ENCODE measurements around the gene SLC16A8.
A peak's percentile ranks its signal among the peaks of the same experiment; 100 is the strongest.

SLC16A8 gene

DNA sequence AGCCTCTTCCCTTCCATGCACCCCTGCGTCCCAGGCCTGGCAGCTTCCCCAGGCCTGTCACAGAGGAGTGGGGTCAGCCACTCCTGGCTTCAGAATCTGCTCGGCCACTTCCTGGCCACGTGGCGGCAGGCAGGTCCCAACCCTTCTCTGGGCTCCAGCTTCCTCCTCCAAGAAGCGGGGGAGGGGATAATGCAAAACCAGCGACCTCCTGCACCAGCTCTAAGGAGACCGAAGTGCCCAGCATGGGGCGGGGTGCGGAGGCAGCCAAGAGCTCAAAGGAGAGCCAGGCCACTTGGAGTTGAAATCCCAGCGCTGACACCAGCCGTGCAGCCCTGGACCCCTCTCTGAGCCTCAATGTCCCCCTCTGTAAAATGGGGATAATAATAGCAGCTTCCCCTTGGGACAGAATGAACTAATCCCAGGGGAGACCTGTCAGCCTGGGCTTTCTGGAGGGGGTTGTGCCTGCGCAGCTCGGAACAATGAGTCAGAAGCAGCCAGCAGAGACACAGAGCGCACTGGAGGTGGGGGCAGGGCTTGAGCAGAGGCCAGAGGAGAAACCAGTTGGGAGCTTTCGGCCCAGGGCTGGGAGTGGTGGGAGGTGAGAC is 49.6 kb downstream of the SLC16A8 start (continued):
- TF ChIP-seq, protein P1, sequence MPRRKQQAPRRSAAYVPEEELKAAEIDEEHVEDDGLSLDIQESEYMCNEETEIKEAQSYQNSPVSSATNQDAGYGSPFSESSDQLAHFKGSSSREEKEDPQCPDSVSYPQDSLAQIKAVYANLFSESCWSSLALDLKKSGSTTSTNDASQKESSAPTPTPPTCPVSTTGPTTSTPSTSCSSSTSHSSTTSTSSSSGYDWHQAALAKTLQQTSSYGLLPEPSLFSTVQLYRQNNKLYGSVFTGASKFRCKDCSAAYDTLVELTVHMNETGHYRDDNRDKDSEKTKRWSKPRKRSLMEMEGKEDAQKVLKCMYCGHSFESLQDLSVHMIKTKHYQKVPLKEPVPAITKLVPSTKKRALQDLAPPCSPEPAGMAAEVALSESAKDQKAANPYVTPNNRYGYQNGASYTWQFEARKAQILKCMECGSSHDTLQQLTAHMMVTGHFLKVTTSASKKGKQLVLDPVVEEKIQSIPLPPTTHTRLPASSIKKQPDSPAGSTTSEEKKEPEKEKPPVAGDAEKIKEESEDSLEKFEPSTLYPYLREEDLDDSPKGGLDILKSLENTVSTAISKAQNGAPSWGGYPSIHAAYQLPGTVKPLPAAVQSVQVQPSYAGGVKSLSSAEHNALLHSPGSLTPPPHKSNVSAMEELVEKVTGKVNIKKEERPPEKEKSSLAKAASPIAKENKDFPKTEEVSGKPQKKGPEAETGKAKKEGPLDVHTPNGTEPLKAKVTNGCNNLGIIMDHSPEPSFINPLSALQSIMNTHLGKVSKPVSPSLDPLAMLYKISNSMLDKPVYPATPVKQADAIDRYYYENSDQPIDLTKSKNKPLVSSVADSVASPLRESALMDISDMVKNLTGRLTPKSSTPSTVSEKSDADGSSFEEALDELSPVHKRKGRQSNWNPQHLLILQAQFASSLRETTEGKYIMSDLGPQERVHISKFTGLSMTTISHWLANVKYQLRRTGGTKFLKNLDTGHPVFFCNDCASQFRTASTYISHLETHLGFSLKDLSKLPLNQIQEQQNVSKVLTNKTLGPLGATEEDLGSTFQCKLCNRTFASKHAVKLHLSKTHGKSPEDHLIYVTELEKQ (tag by site-specific recombination; IDR thresholded peaks at IDR 0.05; ENCODE audit: borderline replicate concordance) = peak; percentile 68
- TF ChIP-seq, protein P2, sequence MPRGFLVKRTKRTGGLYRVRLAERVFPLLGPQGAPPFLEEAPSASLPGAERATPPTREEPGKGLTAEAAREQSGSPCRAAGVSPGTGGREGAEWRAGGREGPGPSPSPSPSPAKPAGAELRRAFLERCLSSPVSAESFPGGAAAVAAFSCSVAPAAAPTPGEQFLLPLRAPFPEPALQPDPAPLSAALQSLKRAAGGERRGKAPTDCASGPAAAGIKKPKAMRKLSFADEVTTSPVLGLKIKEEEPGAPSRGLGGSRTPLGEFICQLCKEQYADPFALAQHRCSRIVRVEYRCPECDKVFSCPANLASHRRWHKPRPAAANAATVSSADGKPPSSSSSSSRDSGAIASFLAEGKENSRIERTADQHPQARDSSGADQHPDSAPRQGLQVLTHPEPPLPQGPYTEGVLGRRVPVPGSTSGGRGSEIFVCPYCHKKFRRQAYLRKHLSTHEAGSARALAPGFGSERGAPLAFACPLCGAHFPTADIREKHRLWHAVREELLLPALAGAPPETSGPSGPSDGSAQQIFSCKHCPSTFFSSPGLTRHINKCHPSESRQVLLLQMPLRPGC (tag by site-specific recombination; IDR thresholded peaks at IDR 0.05) = peak; percentile 39; the same call in 1 of the 2 replicates
- TF ChIP-seq, protein P3, sequence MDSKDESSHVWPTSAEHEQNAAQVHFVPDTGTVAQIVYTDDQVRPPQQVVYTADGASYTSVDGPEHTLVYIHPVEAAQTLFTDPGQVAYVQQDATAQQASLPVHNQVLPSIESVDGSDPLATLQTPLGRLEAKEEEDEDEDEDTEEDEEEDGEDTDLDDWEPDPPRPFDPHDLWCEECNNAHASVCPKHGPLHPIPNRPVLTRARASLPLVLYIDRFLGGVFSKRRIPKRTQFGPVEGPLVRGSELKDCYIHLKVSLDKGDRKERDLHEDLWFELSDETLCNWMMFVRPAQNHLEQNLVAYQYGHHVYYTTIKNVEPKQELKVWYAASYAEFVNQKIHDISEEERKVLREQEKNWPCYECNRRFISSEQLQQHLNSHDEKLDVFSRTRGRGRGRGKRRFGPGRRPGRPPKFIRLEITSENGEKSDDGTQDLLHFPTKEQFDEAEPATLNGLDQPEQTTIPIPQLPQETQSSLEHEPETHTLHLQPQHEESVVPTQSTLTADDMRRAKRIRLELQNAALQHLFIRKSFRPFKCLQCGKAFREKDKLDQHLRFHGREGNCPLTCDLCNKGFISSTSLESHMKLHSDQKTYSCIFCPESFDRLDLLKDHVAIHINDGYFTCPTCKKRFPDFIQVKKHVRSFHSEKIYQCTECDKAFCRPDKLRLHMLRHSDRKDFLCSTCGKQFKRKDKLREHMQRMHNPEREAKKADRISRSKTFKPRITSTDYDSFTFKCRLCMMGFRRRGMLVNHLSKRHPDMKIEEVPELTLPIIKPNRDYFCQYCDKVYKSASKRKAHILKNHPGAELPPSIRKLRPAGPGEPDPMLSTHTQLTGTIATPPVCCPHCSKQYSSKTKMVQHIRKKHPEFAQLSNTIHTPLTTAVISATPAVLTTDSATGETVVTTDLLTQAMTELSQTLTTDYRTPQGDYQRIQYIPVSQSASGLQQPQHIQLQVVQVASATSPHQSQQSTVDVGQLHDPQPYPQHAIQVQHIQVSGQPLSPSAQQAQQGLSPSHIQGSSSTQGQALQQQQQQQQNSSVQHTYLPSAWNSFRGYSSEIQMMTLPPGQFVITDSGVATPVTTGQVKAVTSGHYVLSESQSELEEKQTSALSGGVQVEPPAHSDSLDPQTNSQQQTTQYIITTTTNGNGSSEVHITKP (tag by site-specific recombination; IDR thresholded peaks at IDR 0.05) = peak; percentile 48
- TF ChIP-seq, protein P4, sequence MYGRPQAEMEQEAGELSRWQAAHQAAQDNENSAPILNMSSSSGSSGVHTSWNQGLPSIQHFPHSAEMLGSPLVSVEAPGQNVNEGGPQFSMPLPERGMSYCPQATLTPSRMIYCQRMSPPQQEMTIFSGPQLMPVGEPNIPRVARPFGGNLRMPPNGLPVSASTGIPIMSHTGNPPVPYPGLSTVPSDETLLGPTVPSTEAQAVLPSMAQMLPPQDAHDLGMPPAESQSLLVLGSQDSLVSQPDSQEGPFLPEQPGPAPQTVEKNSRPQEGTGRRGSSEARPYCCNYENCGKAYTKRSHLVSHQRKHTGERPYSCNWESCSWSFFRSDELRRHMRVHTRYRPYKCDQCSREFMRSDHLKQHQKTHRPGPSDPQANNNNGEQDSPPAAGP (tag by site-specific recombination; IDR thresholded peaks at IDR 0.05) = peak; percentile 48

DNA sequence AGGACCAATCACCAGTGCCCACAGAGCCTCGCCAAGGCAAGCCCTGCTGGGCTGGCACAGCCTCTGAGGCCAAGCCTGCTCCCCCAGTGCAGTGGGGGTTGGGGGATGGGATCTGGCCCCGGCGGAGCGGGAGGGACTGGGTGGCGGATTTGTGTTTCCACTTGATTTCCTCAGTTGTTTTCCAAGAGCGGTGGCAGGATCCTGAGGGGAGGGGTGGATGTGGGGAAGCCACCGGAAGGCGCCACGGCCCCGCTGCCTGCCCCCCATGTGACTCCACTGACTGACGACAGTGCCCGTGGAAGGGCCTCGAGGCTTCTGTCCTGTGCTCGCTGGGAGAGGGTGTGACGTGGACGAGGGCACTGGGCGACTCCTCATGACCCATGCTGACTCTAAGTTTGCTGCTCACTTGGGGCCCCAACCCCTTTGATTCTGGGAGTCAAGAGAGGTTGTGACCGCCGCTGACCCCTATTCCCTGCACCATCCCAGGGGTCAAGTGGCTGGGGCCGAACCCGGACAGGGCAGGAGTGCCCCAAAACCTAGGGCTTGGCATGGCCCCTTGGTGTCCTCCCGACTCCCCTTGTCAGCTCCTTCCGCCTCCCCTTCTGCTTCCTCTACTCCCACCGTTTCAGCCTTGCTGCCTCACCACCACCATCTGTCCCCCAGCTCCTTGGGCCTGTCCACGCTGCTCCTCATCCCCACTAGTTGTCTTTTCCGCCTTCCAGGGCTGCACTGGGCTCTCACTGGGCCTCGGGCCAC is 50.3 kb downstream of the SLC16A8 start:
- Histone ChIP-seq H3K9me3 (ENCODE audit: control insufficient read depth, insufficient read depth, low read depth, low read length) (no peaks in the 10 kb centered on the region), H3K4me3 (ENCODE audit: low read depth, low read length) (no peak overlapping the region), H3K4me1 (ENCODE audit: control insufficient read depth, insufficient read depth, low read length) (no peaks in the 10 kb centered on the region), H3K27ac (ENCODE audit: extremely low read depth, low read depth, low read length) (no peak overlapping the region; the same call in 1 of the 2 replicates), H3K36me3 (ENCODE audit: control insufficient read depth in 2 of 2, insufficient read depth in 1 of 2, low read length in 2 of 2) (no peaks in the 10 kb centered on the region)
- ChIA-PET CTCF (interaction anchor here (0.6 to 4.0 kb wide), 4 partner anchors 18 to 226 kb away, joined by 3 to 19 read pairs (median 8); partner anchors contain the start of gene GCAT), POLR2A (interaction anchor here (0.6 to 1.4 kb wide), 9 partner anchors 9 to 226 kb away, joined by 3 to 6 read pairs (median 3); partner anchors contain the start of genes GCAT and PICK1)
- TF ChIP-seq YY2 (tag by site-specific recombination; IDR thresholded peaks at IDR 0.05) (no peak), BCL11B (tag by site-specific recombination; IDR thresholded peaks at IDR 0.05; ENCODE audit: low read depth) (0 out of 2 replicates have a peak, but pooled peaks have one; percentile 59), ZNF76 (tag by site-specific recombination; IDR thresholded peaks at IDR 0.05; ENCODE audit: borderline replicate concordance, low read depth) (no peak), WT1 (tag by site-specific recombination; IDR thresholded peaks at IDR 0.05) (peak; percentile 78)

Measured in HEK293 (cell line).